K562 (cell line): ENCODE data around the gene E2F1. TPM values are rescaled to one million over a fixed set of nuclear protein-coding genes. Genes with fewer than 3 reads are reported as not detected.

Experiments
- BMI1 ChIP-seq: fragments of 150-350 bp; IDR thresholded peaks from 2 replicates; pipeline ENCODE4 v1.6.1; 2014; ENCODE audit warnings: low read length
- E2F3 ChIP-seq: fragments of 250-450 bp; sonication (Bioruptor Pico); IDR thresholded peaks from 2 replicates; pipeline ENCODE4 v1.4.0; 2020; ENCODE audit warnings: mild to moderate bottlenecking
- HNRNPH1 ChIP-seq: fragments of 200-400 bp; formaldehyde crosslinking; optimal IDR thresholded peaks from 2 replicates; pipeline ENCODE3; 2017; ENCODE audit warnings: low read depth, mild to moderate bottlenecking, low read length, moderate library complexity
- KAT8 ChIP-seq: fragments of 450-650 bp; IDR thresholded peaks from 2 replicates; pipeline ENCODE4 v1.6.1; 2016; ENCODE audit warnings: low read depth, mild to moderate bottlenecking
- KLF6 ChIP-seq: fragments of 250-450 bp; sonication (Bioruptor Pico); IDR thresholded peaks from 2 replicates; pipeline ENCODE4 v1.4.0; 2020; ENCODE audit warnings: mild to moderate bottlenecking, moderate library complexity, borderline replicate concordance
- POLR2H ChIP-seq: IDR thresholded peaks from 2 replicates; pipeline ENCODE4 v1.6.1; 2016; ENCODE audit warnings: missing genetic modification characterization, low read depth, mild to moderate bottlenecking, control low read depth, missing compliant biosample characterization, moderate library complexity
- RNF2 ChIP-seq: sonication (generic); IDR thresholded peaks from 2 replicates; pipeline ENCODE4 v1.6.1; 2016
- SNAPC5 ChIP-seq: fragments of 250-450 bp; sonication (Bioruptor Pico); IDR thresholded peaks from 2 replicates; pipeline ENCODE4 v1.8.0; 2021; ENCODE audit warnings: moderate library complexity, mild to moderate bottlenecking, inconsistent platforms
- ZBTB9 ChIP-seq: fragments of 450-650 bp; formaldehyde crosslinking; IDR thresholded peaks from 2 replicates; pipeline ENCODE4 v1.4.0; 2020; ENCODE audit warnings: mild to moderate bottlenecking, moderate library complexity
- ZNF121 ChIP-seq: sonication (generic); formaldehyde crosslinking; conservative IDR thresholded peaks from 2 replicates; pipeline ENCODE4 v1.8.0; 2022; ENCODE audit warnings: missing genetic modification reagents
- ZNF282 ChIP-seq: sonication (generic); formaldehyde crosslinking; IDR thresholded peaks from 2 replicates; pipeline ENCODE4 v1.8.1; 2023; ENCODE audit warnings: missing genetic modification reagents
- ZNF444 ChIP-seq: fragments of 250-450 bp; sonication (Bioruptor Pico); IDR thresholded peaks from 2 replicates; pipeline ENCODE4 v1.4.0; 2020; ENCODE audit warnings: mild to moderate bottlenecking, moderate library complexity
- ZNF551 ChIP-seq: fragments of 250-450 bp; sonication (Bioruptor Pico); IDR thresholded peaks from 2 replicates; pipeline ENCODE4 v1.5.0; 2021; ENCODE audit warnings: mild to moderate bottlenecking, moderate library complexity
- ZNF583 ChIP-seq: fragments of 250-450 bp; sonication (Bioruptor Pico); IDR thresholded peaks from 2 replicates; pipeline ENCODE4 v1.4.0; 2020
- polyA plus RNA-seq, 8 experiments: library from polyadenylated mRNA; depleted of rRNA in 4 of 8; stranded (reverse) in 5 of 8; unstranded in 3 of 8; fragments of >200 nt; fragmentation: Nextera tagmentation in 2 of 8; fragmentation: Illumina TruSeq in 1 of 8; extraction: Ambion mirVana in 2 of 8; extraction: Trizol in 1 of 8; gene quantifications; 2 replicates each; pipeline versions ENCODE4 v1.2.1 to v1.2.3, GENCODE V29; 2011 to 2014; ENCODE audit warnings: inconsistent platforms in 1 of 8, missing spikeins in 1 of 8
- total RNA-seq, 7 experiments: library from RNA; depleted of rRNA in 6 of 7; stranded (reverse); fragments of >200 nt in 6 of 7; fragmentation: Illumina TruSeq in 2 of 7; extraction: Trizol in 2 of 7; gene quantifications; 2 replicates each; pipeline versions ENCODE4 v1.2.1 to v1.2.3, GENCODE V29; 2011 to 2021; ENCODE audit warnings: low replicate concordance in 1 of 7
- TF ChIP-seq, protein P1 (sequence below): fragments of 200-800 bp; sonication (Bioruptor generic); IDR thresholded peaks from 2 replicates; pipeline ENCODE4 v1.6.1; 2016; ENCODE audit warnings: missing genetic modification characterization, missing compliant biosample characterization
- TF ChIP-seq, protein P2 (sequence below): sonication (generic); formaldehyde crosslinking; IDR thresholded peaks from 2 replicates; pipeline ENCODE4 v1.9.0; 2022; ENCODE audit warnings: mild to moderate bottlenecking, missing genetic modification reagents
- TF ChIP-seq, protein P3 (sequence below): fragments of 250-450 bp; sonication (Bioruptor Pico); IDR thresholded peaks from 2 replicates; pipeline ENCODE4 v1.8.0; 2021; ENCODE audit warnings: mild to moderate bottlenecking, moderate library complexity

The E2F1 gene
- total and polyA plus RNA-seq, 9 of the 15 experiments (the other 6 are each of a cell fraction or from before 2014, with no cell fraction given), result 0.14 to 30.6 (median 13.1) TPM

- TF ChIP-seq, protein P1, sequence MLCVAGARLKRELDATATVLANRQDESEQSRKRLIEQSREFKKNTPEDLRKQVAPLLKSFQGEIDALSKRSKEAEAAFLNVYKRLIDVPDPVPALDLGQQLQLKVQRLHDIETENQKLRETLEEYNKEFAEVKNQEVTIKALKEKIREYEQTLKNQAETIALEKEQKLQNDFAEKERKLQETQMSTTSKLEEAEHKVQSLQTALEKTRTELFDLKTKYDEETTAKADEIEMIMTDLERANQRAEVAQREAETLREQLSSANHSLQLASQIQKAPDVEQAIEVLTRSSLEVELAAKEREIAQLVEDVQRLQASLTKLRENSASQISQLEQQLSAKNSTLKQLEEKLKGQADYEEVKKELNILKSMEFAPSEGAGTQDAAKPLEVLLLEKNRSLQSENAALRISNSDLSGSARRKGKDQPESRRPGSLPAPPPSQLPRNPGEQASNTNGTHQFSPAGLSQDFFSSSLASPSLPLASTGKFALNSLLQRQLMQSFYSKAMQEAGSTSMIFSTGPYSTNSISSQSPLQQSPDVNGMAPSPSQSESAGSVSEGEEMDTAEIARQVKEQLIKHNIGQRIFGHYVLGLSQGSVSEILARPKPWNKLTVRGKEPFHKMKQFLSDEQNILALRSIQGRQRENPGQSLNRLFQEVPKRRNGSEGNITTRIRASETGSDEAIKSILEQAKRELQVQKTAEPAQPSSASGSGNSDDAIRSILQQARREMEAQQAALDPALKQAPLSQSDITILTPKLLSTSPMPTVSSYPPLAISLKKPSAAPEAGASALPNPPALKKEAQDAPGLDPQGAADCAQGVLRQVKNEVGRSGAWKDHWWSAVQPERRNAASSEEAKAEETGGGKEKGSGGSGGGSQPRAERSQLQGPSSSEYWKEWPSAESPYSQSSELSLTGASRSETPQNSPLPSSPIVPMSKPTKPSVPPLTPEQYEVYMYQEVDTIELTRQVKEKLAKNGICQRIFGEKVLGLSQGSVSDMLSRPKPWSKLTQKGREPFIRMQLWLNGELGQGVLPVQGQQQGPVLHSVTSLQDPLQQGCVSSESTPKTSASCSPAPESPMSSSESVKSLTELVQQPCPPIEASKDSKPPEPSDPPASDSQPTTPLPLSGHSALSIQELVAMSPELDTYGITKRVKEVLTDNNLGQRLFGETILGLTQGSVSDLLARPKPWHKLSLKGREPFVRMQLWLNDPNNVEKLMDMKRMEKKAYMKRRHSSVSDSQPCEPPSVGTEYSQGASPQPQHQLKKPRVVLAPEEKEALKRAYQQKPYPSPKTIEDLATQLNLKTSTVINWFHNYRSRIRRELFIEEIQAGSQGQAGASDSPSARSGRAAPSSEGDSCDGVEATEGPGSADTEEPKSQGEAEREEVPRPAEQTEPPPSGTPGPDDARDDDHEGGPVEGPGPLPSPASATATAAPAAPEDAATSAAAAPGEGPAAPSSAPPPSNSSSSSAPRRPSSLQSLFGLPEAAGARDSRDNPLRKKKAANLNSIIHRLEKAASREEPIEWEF (CRISPR knock-in tag), result no peak
- no peak for TF ChIP-seq BMI1
- TF ChIP-seq HNRNPH1, result no peak
- TF ChIP-seq E2F3, result 0 out of 2 replicates have a peak, but pooled peaks have one; percentile 69
- TF ChIP-seq ZNF583 (CRISPR knock-in tag), result peak; percentile 77; the same call in 1 of the 2 replicates
- TF ChIP-seq, protein P2, sequence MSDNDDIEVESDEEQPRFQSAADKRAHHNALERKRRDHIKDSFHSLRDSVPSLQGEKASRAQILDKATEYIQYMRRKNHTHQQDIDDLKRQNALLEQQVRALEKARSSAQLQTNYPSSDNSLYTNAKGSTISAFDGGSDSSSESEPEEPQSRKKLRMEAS (CRISPR knock-in tag), result no peak; the same call in 1 of the 2 replicates
- peak; percentile 48; the same call in 1 of the 2 replicates for TF ChIP-seq POLR2H (tag)
- peak; percentile 68; the same call in 1 of the 2 replicates for TF ChIP-seq KLF6
- TF ChIP-seq ZNF551 (CRISPR knock-in tag), result no peak
- TF ChIP-seq ZNF444 (CRISPR knock-in tag), result 0 out of 2 replicates have a peak, but pooled peaks have one; percentile 41
- no peak for TF ChIP-seq RNF2
- no peak for TF ChIP-seq SNAPC5 (CRISPR knock-in tag)
- TF ChIP-seq ZBTB9, result peak; percentile 50; the same call in 1 of the 2 replicates
- TF ChIP-seq ZNF282 (CRISPR knock-in tag), result 0 out of 2 replicates have a peak, but pooled peaks have one; percentile 69
- TF ChIP-seq, protein P3, sequence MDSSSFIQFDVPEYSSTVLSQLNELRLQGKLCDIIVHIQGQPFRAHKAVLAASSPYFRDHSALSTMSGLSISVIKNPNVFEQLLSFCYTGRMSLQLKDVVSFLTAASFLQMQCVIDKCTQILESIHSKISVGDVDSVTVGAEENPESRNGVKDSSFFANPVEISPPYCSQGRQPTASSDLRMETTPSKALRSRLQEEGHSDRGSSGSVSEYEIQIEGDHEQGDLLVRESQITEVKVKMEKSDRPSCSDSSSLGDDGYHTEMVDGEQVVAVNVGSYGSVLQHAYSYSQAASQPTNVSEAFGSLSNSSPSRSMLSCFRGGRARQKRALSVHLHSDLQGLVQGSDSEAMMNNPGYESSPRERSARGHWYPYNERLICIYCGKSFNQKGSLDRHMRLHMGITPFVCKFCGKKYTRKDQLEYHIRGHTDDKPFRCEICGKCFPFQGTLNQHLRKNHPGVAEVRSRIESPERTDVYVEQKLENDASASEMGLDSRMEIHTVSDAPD (CRISPR knock-in tag), result no peak
- TF ChIP-seq ZNF121, result no peak
- no peak for TF ChIP-seq KAT8
Measured at GRCh38 chr20:33663161-33664084, 22.8 kb downstream of the E2F1 start (continued).
